PFSK-1 (cell line): ENCODE results near the gene KIF1C.
A peak's percentile ranks its signal among the peaks of the same experiment; 100 is the strongest.

Experiments
- FOXP2 ChIP-seq: optimal IDR thresholded peaks from 2 replicates; pipeline ENCODE3; 2011; ENCODE audit warnings: borderline replicate concordance, control low read depth, inconsistent platforms; ENCODE audit not compliant: insufficient read depth; ENCODE audit errors: extremely low read length, extremely low read depth
- POLR2AphosphoS5 ChIP-seq: IDR thresholded peaks from 2 replicates; pipeline ENCODE4 v1.6.1; 2012; ENCODE audit warnings: low read depth, mild to moderate bottlenecking, control low read depth, low read length, moderate library complexity
- SIN3A ChIP-seq: IDR thresholded peaks from 2 replicates; pipeline ENCODE4 v1.6.1; 2012; ENCODE audit warnings: mild to moderate bottlenecking, low read length, moderate library complexity, borderline replicate concordance; ENCODE audit not compliant: insufficient read depth
- TAF1 ChIP-seq: IDR thresholded peaks from 2 replicates; pipeline ENCODE4 v1.6.1; 2012; ENCODE audit warnings: low read length, control low read depth, borderline replicate concordance; ENCODE audit not compliant: insufficient read depth
- TF ChIP-seq, protein P1 (sequence below), 2 experiments: IDR thresholded peaks; 2 replicates each; pipeline versions ENCODE4 v1.6.1 to v1.8.0; 2011 to 2012; ENCODE audit warnings: low read depth in 2 of 2, low read length in 2 of 2, control low read depth in 1 of 2, inconsistent platforms in 1 of 2, mild to moderate bottlenecking in 1 of 2, moderate library complexity in 1 of 2; ENCODE audit not compliant: insufficient read depth in 1 of 2

The KIF1C gene

DNA sequence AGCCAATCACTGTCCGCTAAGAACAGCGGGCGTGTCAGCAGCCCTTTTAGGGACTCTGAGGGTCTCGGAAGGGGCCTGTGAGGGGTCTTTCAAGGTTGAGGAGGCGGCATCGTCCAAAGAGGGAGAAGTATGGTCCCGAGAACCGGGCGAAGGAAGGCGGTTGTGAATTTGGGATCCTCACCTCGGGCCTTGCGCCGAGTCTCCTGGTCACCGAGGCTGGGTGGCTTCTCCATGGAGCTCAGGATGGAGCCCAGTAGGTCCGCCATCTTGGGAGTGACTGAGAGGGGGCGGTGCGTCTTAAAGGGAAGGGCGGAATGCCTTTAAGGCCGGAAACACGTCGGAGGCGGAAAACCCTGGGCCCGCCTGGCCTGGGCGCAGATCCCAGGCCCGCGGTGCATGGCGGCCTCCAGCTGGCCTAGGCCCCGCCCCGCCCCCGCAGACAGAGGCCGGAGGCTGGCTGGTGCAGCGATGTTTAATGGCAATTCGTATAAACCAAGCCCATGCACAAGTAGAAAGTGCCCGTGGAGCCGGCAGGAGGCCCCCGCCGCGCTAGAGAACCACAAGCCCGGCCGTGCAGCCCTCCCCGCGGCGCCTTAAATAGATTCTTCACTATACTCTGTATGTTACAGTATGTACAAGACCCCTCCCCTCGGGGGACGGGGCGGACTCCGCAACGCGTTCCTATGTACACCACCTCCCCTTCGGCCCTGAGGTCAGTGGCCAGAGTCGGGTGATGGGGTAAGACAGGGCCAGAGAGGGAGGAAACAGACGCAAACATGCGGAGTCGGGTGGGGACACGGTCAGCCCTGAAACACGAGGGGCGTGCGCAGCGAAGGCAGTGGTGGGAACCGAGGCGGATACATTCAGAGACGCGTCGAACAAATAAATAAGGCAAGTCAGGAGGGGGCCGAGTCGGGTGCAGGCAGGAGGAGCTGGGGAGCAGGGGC lies 29.9 kb upstream of the KIF1C start, which contains the start of gene SPAG7:
SPAG7 (minus strand) TSS at position 279 of the 947 bp plus-strand sequence; CDS start at position 266, 13 bp downstream.
- TF ChIP-seq TAF1 (peak; percentile 96), FOXP2 (peak; percentile 86), POLR2AphosphoS5 (peak; percentile 78), SIN3A (peak; percentile 88; the same call in 1 of the 2 replicates)
- TF ChIP-seq, protein P1, sequence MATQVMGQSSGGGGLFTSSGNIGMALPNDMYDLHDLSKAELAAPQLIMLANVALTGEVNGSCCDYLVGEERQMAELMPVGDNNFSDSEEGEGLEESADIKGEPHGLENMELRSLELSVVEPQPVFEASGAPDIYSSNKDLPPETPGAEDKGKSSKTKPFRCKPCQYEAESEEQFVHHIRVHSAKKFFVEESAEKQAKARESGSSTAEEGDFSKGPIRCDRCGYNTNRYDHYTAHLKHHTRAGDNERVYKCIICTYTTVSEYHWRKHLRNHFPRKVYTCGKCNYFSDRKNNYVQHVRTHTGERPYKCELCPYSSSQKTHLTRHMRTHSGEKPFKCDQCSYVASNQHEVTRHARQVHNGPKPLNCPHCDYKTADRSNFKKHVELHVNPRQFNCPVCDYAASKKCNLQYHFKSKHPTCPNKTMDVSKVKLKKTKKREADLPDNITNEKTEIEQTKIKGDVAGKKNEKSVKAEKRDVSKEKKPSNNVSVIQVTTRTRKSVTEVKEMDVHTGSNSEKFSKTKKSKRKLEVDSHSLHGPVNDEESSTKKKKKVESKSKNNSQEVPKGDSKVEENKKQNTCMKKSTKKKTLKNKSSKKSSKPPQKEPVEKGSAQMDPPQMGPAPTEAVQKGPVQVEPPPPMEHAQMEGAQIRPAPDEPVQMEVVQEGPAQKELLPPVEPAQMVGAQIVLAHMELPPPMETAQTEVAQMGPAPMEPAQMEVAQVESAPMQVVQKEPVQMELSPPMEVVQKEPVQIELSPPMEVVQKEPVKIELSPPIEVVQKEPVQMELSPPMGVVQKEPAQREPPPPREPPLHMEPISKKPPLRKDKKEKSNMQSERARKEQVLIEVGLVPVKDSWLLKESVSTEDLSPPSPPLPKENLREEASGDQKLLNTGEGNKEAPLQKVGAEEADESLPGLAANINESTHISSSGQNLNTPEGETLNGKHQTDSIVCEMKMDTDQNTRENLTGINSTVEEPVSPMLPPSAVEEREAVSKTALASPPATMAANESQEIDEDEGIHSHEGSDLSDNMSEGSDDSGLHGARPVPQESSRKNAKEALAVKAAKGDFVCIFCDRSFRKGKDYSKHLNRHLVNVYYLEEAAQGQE (IDR thresholded peaks at IDR 0.05; ENCODE audit: insufficient read depth in 1 of 2, low read depth in 2 of 2, low read length in 2 of 2): no peak

DNA sequence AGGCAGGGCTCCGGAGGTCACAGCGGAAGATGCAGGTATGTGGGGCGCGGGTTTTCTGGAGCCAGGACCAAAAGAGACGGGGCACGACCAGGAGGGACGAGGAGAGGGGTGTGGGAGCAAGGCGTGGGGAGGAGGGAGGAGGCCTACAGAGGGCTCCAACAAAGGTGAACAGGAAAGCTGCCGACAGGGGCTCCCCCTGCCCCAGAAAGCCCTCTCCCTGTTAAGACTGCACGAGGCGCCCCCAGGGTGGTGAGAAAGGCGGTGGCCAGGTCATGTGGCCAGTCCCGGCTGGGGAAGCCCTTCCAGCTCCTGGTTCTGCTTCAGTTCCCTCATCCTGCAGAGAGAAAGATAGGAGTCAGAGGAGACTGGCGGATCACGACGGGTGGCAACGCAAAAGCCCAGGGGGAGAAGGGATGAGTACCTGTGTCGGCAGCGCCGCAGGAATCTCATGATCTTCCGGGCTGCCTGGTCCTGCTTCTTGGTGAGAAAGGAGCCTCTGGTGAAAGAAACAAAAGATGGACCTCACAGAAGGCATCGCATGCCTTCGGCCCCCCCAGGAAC lies 29.2 kb upstream of the KIF1C start:
- TF ChIP-seq SIN3A: no peak
- no peak for TF ChIP-seq FOXP2
- no peak for TF ChIP-seq TAF1
- TF ChIP-seq, protein P1 (IDR thresholded peaks at IDR 0.05; ENCODE audit: insufficient read depth in 1 of 2, low read depth in 2 of 2, low read length in 2 of 2): no peak
- no peak; the same call in 1 of the 2 replicates for TF ChIP-seq POLR2AphosphoS5

DNA sequence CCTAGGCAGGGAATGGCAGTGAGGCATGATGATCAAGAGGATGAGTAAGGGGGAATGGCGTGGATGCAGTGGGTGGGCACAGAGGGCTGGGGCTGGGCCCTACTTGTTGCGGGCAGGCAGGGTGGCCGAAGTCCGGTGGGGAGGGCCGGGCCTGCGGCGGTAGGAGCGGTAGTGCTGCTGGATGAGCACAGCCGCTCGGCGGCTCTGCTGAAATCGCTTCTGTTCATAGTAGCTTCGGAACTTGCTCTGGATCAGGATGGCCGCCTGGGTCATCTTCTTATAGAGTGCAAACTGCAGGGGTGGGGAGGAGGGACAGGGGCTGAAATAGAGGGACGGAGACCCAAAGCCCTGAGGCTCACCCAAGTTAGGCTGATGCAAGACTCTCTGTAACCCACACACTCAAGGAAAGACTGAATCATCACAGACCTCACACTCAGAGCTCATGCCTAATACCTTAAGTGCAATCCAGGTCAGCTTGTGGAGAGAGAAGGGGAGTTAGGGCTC lies 28.7 kb upstream of the KIF1C start:
- TF ChIP-seq, protein P1 (IDR thresholded peaks at IDR 0.05; ENCODE audit: insufficient read depth in 1 of 2, low read depth in 2 of 2, low read length in 2 of 2): no peak
- peak; percentile 63 for TF ChIP-seq POLR2AphosphoS5
- peak; percentile 34; the same call in 1 of the 2 replicates for TF ChIP-seq TAF1

DNA sequence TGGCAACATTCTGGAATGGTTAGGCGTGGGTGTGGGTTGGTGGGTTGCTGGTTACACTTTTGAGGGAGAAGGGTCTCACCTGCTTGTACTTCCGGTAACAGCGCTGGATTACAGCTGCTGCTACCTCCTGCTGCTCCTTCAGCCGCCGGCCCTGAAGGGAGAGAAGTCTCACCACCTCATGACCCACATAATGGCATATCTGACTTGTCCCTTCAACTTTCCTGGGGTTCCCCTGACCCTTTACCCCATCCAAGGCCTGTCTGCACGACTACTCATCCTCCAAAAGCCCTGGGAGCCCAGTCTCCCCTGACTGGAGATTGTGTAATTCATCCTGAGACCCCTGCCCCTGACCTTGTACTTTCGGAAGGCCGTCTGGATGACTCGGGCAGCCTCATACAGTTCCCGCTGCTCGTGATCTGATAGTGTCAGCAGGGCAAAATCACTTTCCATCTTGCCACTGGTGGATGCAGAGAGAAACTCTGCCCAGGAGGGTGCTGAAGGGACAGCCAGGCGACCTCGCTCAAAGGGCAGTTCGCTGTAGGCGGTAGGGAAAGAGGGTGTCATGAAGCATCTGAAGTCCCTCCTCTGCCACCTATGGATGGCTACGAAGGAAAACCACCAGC lies 28.1 kb upstream of the KIF1C start:
- TF ChIP-seq, protein P1 (IDR thresholded peaks at IDR 0.05; ENCODE audit: insufficient read depth in 1 of 2, low read depth in 2 of 2, low read length in 2 of 2): peak in 1 of 2 experiments; percentile 33; a peak in 1 of 4 replicates
- no peak for TF ChIP-seq TAF1
- no peak for TF ChIP-seq SIN3A
